Stimulated activated CD8-positive, alpha-beta memory T cell treated with anti-CD3 and anti-CD28 coated beads, Interleukin-12 subunit alpha, Interleukin-12 subunit beta, amount 100 ng/mL, for 24 hours (primary cell): ENCODE measurements around the gene ADK.
"Not testable (repeated sequence)": the region's sequence is repeated elsewhere in the genome, so short reads cannot be mapped to it uniquely, and the experiment has no call there.

ENCODE experiments used
- DNase-seq: peaks from one replicate; pipeline ENCODE4 v3.0.0-alpha.2; 2020; ENCODE audit errors: extremely low read depth

The ADK gene

GRCh38 chr10:74424565-74424964 lies 273.5 kb downstream of the ADK start:
- no peak for DNase-seq

DNA sequence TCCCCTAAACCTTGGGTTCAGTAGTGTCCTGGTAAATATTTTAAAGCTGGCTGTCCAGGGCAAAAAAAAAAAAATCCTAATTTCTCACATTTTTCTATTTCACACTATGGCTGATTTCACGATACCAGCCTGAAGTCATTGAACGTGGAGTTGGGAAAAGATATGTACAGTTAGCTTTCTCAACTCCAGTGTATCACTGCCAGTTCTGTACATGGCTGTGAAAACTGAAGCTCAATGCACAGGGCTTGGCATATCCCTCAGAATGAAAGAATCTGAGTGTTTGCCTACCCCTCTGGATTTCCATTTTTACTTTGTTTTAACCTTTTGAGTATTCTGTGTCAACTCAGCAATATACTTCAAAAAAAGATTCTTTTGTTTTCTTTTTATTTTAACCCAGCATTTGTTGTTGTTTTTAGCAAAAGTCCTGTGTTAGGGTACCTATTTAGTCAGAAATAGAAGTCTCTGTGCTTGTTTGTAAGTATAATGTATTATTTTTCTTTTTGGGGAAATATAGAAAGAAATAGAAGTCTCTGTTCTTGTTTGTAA lies 274.5 kb downstream of the ADK start:
- DNase-seq, result no peak

- no peak for DNase-seq
These were observed 280.8 kb downstream of the ADK start for GRCh38 chr10:74431816-74432215.

DNA sequence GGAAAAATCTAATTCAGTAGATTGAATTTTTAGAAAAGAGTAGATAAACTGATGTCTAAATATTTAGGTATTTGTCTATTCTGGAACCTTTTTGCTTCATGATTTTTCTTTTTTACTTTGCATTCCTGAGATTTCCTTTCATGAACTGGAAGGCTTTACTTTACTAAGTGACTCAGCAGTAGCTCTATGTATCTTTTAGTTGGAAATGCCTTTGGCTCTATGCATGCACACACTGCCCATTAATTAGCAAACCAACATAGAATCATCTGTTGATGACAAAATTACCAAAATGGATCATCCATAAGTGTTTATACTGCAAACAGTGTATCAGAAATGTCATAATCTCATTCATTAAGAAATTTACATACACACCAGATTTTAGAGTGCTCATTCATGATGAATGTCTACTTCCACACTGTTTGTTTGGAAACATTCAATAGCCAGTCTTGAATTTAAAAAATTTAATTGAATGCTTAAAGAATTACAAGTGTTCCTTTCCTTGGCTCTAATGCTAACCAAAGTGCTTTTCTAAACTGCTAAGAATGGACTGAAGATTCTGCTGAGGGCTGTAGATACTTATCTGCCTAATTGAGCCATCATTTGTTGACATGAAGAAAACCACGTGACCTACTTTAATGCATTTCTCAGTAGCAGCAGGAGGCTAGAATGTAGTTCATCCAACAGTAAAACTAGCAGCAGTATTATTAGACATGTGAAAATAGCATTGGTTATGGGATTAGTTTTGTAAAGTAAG lies 282.0 kb downstream of the ADK start:
- DNase-seq, result no peak

GRCh38 chr10:74433595-74433956 lies 282.6 kb downstream of the ADK start:
- DNase-seq, result no peak

- no peak for DNase-seq
These were observed 283.0 kb downstream of the ADK start for GRCh38 chr10:74433993-74434392.

DNA sequence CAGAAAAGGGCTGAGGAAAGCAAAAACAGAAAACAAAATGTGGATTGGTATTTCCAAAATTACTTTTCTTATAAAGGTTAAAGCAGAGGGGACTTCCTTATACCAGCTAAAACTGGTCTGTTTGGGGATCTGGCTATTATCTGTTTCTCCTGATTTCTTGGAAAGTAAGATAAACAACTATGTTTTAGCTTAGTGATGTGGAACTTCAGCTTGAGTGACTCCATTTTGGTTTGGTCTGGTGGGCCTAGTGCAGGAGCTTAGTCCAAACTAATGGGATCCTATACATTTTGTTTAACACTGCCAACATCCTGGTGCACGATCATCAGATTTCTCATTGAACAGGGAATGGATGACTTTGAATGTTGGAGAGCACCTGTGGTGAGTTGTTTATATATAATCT lies 283.5 kb downstream of the ADK start:
- DNase-seq, result no peak

DNA sequence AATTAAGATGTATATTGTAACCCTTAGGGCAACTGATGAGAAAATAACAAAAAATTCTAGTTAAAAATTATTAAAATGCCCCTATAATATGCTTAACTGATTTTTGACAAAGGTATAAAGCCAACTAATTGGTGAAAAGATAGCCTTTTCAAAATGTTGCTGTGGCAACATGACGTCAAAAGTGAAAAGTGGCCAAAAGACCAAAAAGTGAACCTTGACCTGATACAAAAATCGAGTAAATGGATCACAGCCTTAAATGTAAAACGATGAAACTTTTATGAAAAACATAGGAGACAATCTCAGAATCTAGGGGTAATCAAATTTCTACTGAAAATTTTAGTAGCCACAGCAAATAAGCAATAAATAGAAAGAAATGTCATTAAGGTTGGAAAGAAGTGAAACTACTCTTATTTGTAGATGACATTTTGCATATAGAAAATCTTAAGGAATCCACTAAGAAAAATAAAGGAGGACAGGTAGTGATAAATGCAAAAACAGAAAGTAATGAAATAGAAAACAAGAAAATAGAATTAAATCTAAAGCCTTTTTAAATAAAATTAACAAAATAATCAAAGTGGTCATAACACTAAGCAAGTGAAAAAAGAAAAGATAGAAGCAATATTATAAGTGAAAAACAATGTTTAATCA lies 285.6 kb downstream of the ADK start:
- DNase-seq, result no peak

DNA sequence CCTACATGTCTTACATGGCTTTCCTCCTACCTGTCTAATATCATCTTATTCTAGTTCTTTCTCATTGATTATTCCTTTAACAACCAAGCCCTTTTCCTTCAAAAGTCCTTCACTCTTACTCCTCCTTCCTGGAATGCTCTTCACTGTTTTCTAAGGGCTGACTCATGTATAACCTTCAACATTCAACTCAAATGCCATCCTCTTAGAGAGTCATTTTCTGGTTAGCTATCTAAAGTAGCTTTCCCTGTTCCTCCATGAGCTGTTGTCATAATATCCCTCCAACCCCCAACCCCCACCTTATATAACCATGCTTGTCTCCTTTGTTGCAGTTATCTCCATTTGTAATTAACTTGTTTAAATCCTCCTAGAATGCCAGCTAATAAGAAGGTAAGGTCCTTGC lies 286.8 kb downstream of the ADK start:
- DNase-seq, result no peak

DNA sequence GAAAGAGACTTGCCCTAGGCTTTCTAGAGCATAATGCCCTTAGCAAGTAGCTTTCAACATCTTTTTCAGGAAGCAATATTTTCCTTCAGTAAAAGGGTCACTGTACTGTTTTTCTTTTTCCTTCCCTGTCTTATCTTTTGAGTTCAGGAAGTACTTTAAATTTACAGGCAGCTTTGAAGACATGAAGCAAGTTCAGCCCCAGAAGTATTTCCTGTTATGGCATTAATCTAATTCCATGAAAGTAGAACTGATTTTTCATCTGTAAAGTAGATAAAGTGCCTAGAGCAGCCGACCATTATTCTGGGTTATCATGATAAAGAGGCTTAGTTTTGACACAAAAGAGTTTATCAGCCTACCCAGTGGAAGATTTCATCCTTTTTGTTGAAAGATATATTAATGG lies 288.2 kb downstream of the ADK start:
- no peak for DNase-seq

GRCh38 chr10:74445493-74445892 lies 294.5 kb downstream of the ADK start:
- no peak for DNase-seq

DNA sequence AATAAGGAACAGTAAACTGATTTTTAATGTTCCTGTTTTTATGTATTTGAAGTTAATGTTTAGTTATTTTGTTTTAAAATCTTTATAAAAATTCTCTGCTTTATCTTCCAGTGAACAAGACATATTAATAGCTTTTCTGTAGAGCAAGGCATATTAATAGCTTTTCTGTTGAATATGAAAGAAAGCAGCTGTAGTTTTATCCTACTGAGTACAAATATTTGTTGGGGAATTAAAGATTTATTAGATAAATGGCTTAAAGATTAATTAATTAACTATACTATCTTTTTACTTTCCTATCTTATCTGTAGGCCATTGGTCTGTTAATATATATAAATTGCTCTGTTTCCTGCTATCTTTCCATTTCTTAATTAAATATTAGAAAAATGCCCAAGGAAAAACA lies 299.6 kb downstream of the ADK start:
- no peak for DNase-seq

DNA sequence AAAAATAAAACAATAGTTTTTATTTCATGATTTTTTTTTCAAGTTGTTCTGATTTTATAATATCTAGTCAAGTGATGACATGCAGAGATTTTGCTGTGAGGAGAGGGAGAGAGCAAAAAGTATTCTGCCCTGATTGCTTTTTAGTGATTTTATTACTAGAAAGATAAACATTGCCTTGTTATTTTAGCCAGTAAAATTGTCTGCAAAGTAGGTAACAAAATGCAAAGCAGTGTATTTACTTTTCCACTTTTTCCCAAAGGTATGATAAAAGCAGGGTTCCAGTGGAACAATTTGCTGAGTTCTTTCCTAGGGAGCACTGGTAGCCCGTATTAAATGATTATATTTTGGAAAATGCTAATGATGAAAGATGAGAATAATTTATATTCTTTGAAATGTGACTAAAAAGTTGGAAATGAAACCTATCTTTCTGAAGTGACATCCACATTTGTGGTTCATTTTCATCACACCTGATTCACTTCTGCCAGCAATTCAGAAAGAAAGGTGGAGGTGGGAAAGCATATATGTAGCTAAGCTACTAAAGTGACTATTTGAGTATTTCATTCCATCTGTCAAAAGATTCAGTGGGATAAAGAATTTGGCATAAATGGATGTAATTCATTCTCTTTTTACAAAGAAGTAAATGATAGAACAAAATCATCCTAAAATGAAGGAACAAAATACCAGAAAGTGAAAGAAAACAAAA lies 300.3 kb downstream of the ADK start:
- DNase-seq, result no peak

DNA sequence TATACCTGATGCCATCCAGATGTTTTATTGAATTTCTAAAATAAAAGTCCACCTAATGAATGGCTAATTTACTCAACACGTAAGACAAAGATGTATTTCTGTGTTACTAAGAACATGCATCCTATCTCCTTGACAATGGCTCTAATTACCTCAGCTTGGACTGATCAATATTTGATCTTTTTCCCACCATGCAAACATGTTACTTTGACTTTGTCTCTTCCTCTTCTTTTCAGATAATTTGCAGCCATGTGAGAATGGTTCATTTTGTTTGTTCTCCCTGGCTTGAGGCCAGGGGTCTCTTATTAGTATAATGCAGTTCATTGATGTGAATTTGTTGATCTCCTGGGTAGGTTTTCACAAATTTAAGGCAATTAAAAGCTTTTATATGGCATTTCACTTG lies 302.1 kb downstream of the ADK start:
- no peak for DNase-seq

- DNase-seq, result not testable (repeated sequence)
These were observed 306.5 kb downstream of the ADK start for GRCh38 chr10:74457478-74457877.

GRCh38 chr10:74460812-74461211 lies 309.8 kb downstream of the ADK start:
- no peak for DNase-seq

DNA sequence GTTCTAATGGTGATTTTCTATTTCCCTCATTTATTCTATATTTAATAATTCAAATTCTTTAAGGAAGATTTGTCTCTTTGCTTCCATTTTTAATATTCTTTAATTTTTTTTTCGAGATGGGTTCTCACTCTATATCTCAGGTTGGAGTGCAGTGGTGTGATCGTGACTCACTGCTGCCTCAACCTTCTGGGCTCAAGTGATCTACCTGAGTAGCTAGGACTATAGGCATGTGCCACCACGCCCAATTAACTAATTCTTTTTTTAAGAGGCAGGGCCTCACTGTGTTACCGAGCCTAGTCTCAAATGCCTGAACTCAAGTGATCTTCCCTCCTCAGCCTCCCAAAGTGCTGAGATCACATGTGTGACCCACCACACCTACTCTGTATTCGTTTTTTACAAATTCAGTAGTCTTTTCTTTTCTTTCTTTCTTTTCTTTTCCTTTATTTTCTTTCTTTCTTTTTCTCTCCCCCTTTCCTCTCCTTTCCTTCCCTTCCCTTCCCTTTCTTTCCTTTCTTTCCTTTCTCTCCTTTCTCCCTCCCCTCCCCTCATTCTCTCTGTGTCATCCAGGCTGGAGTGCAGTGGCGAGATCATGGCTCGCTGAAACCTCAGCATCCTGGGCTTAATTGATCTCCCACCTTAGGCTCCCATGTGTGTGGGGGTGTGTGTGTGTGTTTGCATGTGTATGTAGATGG lies 323.1 kb downstream of the ADK start:
- no peak for DNase-seq

- DNase-seq, result not testable (repeated sequence)
These were observed 325.2 kb downstream of the ADK start for GRCh38 chr10:74476162-74476706.

GRCh38 chr10:74480778-74481177 lies 329.8 kb downstream of the ADK start:
- DNase-seq, result no peak

- no peak for DNase-seq
These were observed 332.3 kb downstream of the ADK start for GRCh38 chr10:74483356-74483755.

- DNase-seq, result no peak
These were observed 334.3 kb downstream of the ADK start for GRCh38 chr10:74485283-74485682.

DNA sequence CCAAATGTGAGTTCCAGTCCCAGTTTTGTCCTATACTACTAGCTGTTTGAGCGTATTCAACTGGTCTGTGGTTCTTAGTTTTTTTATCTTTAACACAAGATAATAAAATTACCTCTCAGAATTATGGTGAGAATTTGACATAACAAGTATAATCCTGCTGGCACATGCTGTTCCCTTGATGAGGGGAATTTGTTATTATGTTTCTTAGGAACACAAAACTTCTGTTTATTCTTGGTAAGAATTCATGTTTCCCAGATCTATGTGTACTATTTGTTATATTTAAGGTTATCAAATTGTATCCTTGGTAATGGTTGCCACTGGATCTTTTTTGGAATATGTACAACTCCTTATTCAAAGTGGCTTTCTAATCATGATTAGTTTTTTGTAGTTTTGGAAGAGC lies 335.6 kb downstream of the ADK start:
- DNase-seq, result no peak
